ENCODE data around the gene GRIN2D. TPM values are rescaled to one million over a fixed set of nuclear protein-coding genes. Genes with fewer than 3 reads are reported as not detected.

The GRIN2D gene
- total and polyA plus RNA-seq, 2 of the 8 experiments (the other 6 are each of a cell fraction or from before 2014, with no cell fraction given) = 2.2 to 12.4 TPM

DNA sequence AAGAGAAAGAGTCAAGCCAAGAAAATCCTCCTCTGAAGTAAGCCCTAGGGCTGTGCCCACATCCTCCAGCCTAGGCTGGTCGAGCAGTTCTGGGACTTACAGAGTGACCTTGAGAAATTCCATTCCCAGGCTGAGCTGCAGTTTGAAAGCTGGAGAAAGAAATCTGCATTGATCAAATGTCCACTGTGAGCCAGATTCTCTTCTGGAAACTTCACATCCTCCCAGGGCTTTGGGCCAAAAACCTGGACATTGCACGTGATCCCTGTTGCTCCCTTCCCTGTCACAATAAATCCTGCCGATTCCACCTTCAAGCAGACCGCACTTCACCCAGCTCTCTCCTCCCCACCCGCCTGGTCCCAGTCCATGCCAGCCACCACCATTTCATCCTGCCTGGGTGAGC is 45.4 kb upstream of the GRIN2D start:
- Histone ChIP-seq H3K27ac (ENCODE audit: low read depth, low read length) (no peak overlapping the region), H2BK15ac (ENCODE audit: low read length) (no peak overlapping the region), H3K4me2 (ENCODE audit: insufficient read depth in 1 of 2, low read depth in 2 of 2, low read length in 2 of 2) (no peak overlapping the region), H2BK120ac (replicated peaks; ENCODE audit: low read depth, low read length) (no peak overlapping the region), H3K4me1 (replicated peaks in 1 of 4; ENCODE audit: control insufficient read depth in 3 of 4, insufficient read depth in 4 of 4, low read length in 3 of 4) (peaks cover 0 to 2% (median 0%) of the 10 kb centered on the region in 4 experiments; a peak in 1 of 7 replicates), H2BK12ac (ENCODE audit: low read depth, low read length) (no peak overlapping the region), H3K23ac (ENCODE audit: insufficient read length) (no peak overlapping the region), H4K5ac (ENCODE audit: insufficient read length, low read depth, low read length) (no peak overlapping the region), H3K4ac (replicated peaks; ENCODE audit: insufficient read length, low read depth, low read length) (no peak overlapping the region), H3K9me3 (ENCODE audit: insufficient read depth in 2 of 2, low read depth in 1 of 2, low read length in 1 of 2) (no peaks in the 10 kb centered on the region), H3K56ac (replicated peaks; ENCODE audit: insufficient read length, low read depth, low read length) (no peak overlapping the region), H3K27me3 (replicated peaks in 1 of 4; ENCODE audit: control insufficient read depth in 3 of 4, extremely low read depth in 1 of 4, insufficient read depth in 3 of 4, low read length in 3 of 4) (no peaks in the 10 kb centered on the region), H4K91ac (replicated peaks; ENCODE audit: insufficient read length, low read length) (no peak overlapping the region), H3K23me2 (ENCODE audit: low read depth, low read length) (no peaks in the 10 kb centered on the region), H3K36me3 (ENCODE audit: control insufficient read depth in 2 of 4, insufficient read depth in 4 of 4, low read length in 3 of 4) (no peaks in the 10 kb centered on the region), H3K14ac (ENCODE audit: insufficient read length) (no peak overlapping the region), H2BK20ac (ENCODE audit: low read length) (no peak overlapping the region), H3K79me1 (ENCODE audit: low read depth, low read length) (no peaks in the 10 kb centered on the region), H4K20me1 (replicated peaks in 1 of 2; ENCODE audit: control insufficient read depth in 1 of 2, insufficient read depth in 2 of 2, low read length in 2 of 2) (no peaks in the 10 kb centered on the region), H2BK5ac (ENCODE audit: low read depth, low read length) (no peak overlapping the region), H3K79me2 (ENCODE audit: control insufficient read depth in 1 of 2, insufficient read depth in 2 of 2, low read length in 2 of 2) (no peaks in the 10 kb centered on the region), H3K18ac (ENCODE audit: extremely low read depth, low read length) (no peak overlapping the region), H4K8ac (ENCODE audit: extremely low read depth, insufficient read depth, low read length) (no peak overlapping the region), H3K4me3 (ENCODE audit: extremely low read depth in 1 of 4, insufficient read depth in 2 of 4, low read depth in 3 of 4, low read length in 4 of 4) (no peak overlapping the region), H2AK5ac (ENCODE audit: low read depth, low read length) (no peak overlapping the region), H3K9ac (replicated peaks in 1 of 4; ENCODE audit: extremely low read depth in 1 of 4, low read depth in 3 of 4, low read length in 3 of 4) (no peak overlapping the region; a peak in 1 of 7 replicates), H2AFZ (ENCODE audit: low read length) (no peak overlapping the region)
- DNase-seq (ENCODE audit: low read depth in 1 of 2, low spot score in 2 of 2) (no peak), FAIRE-seq (no peak)
- 94% methylated on average over 5 of the region's 5 CpGs; no CpG with 5 or more reads in 1 of the 2 experiments for WGBS, 2 experiments (ENCODE audit: extremely low coverage in 1 of 2, insufficient coverage in 1 of 2, insufficient read length in 1 of 2, insufficient replicate concordance in 2 of 2, low coverage in 1 of 2, low lambda C conversion rate in 2 of 2, missing lambda C conversion rate in 1 of 2)
- ChIA-PET CTCF (ENCODE audit: partially characterized antibody) (interaction anchor here (0.7 to 3.8 kb wide), 2 partner anchors 9 to 279 kb away, joined by 4 to 29 read pairs; no protein-coding TSS in a partner anchor), POLR2A (ENCODE audit: partially characterized antibody) (interaction anchor here (0.6 to 0.9 kb wide), 2 partner anchors 19 to 90 kb away, joined by 3 to 4 read pairs; no protein-coding TSS in a partner anchor)

All from H1 (cell line).